Measurements from ENCODE around the gene HDAC4.

GRCh38 chr2:239117831-239118230 is 283.0 kb downstream of the HDAC4 start:
- no peak for TF ChIP-seq CTCF (IDR thresholded peaks at IDR 0.05; ENCODE audit: low read length)
- TF ChIP-seq EZH2 (IDR thresholded peaks at IDR 0.05; ENCODE audit: borderline replicate concordance, low read length), result no peak
